Measurements from ENCODE around the gene TNRC18. TPM values are rescaled to one million over a fixed set of nuclear protein-coding genes. Genes with fewer than 3 reads are reported as not detected.
A peak's percentile ranks its signal among the peaks of the same experiment; 100 is the strongest.

The TNRC18 gene
- total RNA-seq, 2 donors from 2014 or later, result 54.5 to 67.6 TPM

DNA sequence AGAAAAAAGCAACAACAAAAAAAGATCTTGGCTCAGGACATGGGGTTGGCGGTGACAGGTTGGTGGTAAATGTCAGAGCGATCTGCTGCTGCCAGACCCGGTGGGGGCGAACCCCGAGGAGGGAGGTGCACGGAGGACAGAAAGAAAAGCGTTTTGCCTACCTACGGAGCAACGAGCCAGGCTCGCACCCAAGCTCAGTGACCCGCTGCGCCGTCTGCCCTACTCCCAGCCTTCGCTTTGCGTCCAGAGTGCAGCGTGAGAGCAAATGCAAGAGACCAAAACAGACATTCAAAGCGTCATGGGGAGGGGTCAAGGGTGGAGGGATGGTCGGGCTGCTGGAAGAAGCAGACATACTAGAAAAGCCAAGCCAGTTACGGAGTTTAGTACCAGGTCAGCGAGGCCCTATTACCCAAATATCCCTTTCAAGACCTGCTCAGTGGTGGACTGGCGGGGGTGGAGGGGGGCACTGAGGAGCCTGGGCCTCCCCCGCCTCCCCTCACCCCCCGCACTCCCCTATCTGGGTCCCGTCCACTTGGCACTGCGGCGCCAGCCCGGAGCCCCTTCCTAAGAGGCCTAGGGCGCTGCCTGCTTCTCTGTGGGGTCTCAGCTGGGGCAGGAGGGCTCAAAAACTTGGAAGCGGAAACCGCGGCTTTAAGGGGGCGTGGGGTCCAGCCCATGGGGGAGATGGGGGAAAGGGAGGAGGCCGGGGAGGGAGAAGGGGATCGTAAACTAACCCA is 74.0 kb downstream of the TNRC18 start:
- Mint-ChIP-seq H3K36me3 (ENCODE audit: low read depth) (peaks cover 3% of the 10 kb centered on the region), H3K4me3 (no peak overlapping the region), H3K4me1 (peaks cover 9% of the 10 kb centered on the region), H3K27me3 (no peaks in the 10 kb centered on the region), H3K27ac (no peak overlapping the region)
- ATAC-seq (no peak), DNase-seq (no peak)
- H3K9me3 ChIP-seq (ENCODE audit: control insufficient read depth, low read length, poor library complexity, severe bottlenecking), result no peaks in the 10 kb centered on the region

DNA sequence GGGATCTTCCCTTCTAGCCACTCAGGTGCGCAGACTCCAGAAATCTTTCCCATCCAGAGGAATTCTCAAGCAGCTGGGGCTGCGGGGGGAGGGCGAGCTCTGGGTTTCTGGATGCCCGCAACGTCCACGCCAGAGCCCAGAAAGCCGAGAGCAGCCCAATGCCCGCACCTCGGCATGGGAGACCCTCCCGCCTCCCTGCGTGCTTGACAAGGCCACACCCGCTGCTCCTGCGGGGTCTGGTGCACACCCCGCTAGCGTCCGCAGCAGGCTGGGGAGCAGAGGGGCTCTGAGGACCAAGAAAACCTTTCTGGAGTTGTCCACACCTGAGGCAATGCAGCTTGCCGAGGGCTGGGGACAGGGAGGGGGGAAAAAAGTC is 74.6 kb downstream of the TNRC18 start:
- ATAC-seq, result no peak
- Mint-ChIP-seq H3K27me3 (no peaks in the 10 kb centered on the region), H3K4me1 (peaks cover 4% of the 10 kb centered on the region), H3K4me3 (no peak overlapping the region), H3K27ac (no peak overlapping the region), H3K36me3 (ENCODE audit: low read depth) (no peaks in the 10 kb centered on the region)
- H3K9me3 ChIP-seq (ENCODE audit: control insufficient read depth, low read length, poor library complexity, severe bottlenecking), result peaks cover 2% of the 10 kb centered on the region
- no peak for DNase-seq

GRCh38 chr7:5348134-5349004 is 75.3 kb downstream of the TNRC18 start:
- H3K9me3 ChIP-seq (ENCODE audit: control insufficient read depth, low read length, poor library complexity, severe bottlenecking), result peaks cover 3% of the 10 kb centered on the region
- peaks cover 4% of the 10 kb centered on the region for H3K4me1 Mint-ChIP-seq
- ATAC-seq, result no peak
- DNase-seq, result no peak
- no peak overlapping the region for H3K4me3 Mint-ChIP-seq
- no peaks in the 10 kb centered on the region for H3K27me3 Mint-ChIP-seq
- peak overlapping the region; percentile 21 for H3K27ac Mint-ChIP-seq
- peaks cover 3% of the 10 kb centered on the region for H3K36me3 Mint-ChIP-seq (ENCODE audit: low read depth)

DNA sequence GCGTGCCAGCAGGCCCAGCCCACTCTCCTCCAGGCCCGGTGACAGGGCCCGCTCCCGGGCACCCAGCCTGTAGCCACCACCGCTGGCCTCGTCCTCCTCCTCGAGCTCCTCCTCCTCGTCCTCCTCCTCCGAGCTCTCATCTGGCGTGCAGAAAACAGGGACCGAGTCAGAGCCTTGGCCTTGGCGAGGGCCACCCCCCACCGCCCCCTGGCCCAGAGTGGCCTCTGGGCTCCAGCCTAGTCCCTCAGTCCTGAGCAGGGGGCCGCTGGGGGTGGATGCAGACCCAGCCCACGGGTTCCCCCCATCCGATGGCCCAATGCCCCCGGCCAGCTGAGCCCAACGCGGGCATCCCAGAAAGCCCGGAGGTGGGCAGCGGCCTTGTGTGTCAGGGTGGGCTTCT is 78.0 kb downstream of the TNRC18 start:
- Mint-ChIP-seq H3K4me3 (no peak overlapping the region), H3K27me3 (no peaks in the 10 kb centered on the region), H3K36me3 (ENCODE audit: low read depth) (peaks cover 6% of the 10 kb centered on the region), H3K4me1 (no peaks in the 10 kb centered on the region), H3K27ac (no peak overlapping the region)
- ATAC-seq, result no peak
- no peak for DNase-seq
- H3K9me3 ChIP-seq (ENCODE audit: control insufficient read depth, low read length, poor library complexity, severe bottlenecking), result peaks cover 3% of the 10 kb centered on the region

DNA sequence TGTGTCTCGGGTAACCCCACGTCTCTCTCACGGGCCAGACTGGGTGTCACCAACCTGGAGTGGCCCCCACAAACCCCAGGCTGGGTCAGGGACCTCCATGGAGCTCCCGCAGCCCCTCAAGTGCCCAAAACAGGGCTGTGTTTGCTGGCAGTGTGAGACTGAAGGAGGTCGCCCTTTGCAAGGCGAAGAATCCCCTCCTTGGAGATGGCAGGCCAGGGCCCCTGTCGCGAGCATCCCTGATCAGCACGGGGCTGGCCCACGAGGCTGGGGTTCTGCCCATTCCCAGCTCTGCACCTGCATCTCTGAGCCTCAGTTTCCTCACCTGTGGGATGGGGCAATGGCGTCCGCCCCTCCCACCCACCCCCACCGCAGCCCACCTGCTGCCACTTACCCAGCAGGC is 78.5 kb downstream of the TNRC18 start:
- DNase-seq, result no peak
- H3K4me1 Mint-ChIP-seq, result no peaks in the 10 kb centered on the region
- H3K9me3 ChIP-seq (ENCODE audit: control insufficient read depth, low read length, poor library complexity, severe bottlenecking), result peaks cover 3% of the 10 kb centered on the region
- H3K36me3 Mint-ChIP-seq (ENCODE audit: low read depth), result peaks cover 8% of the 10 kb centered on the region
- no peak overlapping the region for H3K4me3 Mint-ChIP-seq
- no peaks in the 10 kb centered on the region for H3K27me3 Mint-ChIP-seq
- H3K27ac Mint-ChIP-seq, result no peak overlapping the region
- no peak for ATAC-seq

GRCh38 chr7:5344342-5344741 is 79.3 kb downstream of the TNRC18 start:
- DNase-seq (no peak), ATAC-seq (no peak)
- Mint-ChIP-seq H3K27me3 (no peaks in the 10 kb centered on the region), H3K4me3 (no peak overlapping the region), H3K36me3 (ENCODE audit: low read depth) (peaks cover 11% of the 10 kb centered on the region), H3K27ac (no peak overlapping the region), H3K4me1 (no peaks in the 10 kb centered on the region)
- peaks cover 3% of the 10 kb centered on the region for H3K9me3 ChIP-seq (ENCODE audit: control insufficient read depth, low read length, poor library complexity, severe bottlenecking)

GRCh38 chr7:5343884-5344283 is 79.8 kb downstream of the TNRC18 start:
- ATAC-seq (no peak), DNase-seq (no peak)
- H3K9me3 ChIP-seq (ENCODE audit: control insufficient read depth, low read length, poor library complexity, severe bottlenecking), result peaks cover 3% of the 10 kb centered on the region
- peaks cover 11% of the 10 kb centered on the region for H3K36me3 Mint-ChIP-seq (ENCODE audit: low read depth)
- no peaks in the 10 kb centered on the region for H3K27me3 Mint-ChIP-seq
- H3K4me1 Mint-ChIP-seq, result no peaks in the 10 kb centered on the region
- no peak overlapping the region for H3K27ac Mint-ChIP-seq
- H3K4me3 Mint-ChIP-seq, result no peak overlapping the region

DNA sequence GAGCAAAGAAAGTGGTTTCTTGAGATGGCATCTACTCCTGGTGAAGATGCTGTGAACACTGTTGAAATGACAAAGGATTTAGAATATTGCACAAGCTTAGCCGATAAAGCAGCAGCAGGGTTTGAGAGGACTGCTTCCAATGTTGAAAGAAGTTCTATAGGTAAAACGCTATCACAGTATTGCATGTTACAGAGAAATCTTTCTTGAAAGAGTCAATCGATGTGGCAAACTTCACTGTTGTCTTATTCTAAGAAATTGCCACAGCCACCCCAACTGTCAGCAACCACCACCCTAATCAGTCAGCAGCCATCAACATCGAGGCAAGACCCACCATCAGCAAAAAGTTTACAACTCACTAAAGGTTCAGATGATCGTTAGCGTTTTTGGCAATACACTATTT is 81.0 kb downstream of the TNRC18 start:
- H3K4me3 Mint-ChIP-seq, result no peak overlapping the region
- no peaks in the 10 kb centered on the region for H3K4me1 Mint-ChIP-seq
- H3K9me3 ChIP-seq (ENCODE audit: control insufficient read depth, low read length, poor library complexity, severe bottlenecking), result peaks cover 3% of the 10 kb centered on the region
- DNase-seq (no peak), ATAC-seq (no peak)
- no peaks in the 10 kb centered on the region for H3K27me3 Mint-ChIP-seq
- H3K36me3 Mint-ChIP-seq (ENCODE audit: low read depth), result peaks cover 14% of the 10 kb centered on the region
- H3K27ac Mint-ChIP-seq, result no peak overlapping the region

DNA sequence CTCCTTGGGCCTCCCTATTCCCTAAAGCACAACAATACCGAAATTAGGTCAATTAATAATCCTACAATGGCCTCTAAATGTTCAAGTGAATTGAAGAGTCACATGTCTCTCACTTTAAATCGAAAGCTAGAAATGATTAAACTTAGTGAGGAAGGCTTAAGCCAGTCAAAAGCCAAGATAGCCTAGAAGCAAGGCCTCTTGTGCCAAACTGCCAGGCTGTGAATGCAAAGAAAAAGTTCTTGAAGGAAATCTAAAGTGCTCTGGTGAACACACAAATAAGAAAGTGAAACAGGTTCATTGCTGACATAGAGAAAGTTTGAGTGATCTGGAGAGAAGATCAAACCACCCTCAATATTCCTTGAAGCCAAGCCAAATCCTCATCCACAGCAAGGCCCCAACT is 83.7 kb downstream of the TNRC18 start:
- H3K9me3 ChIP-seq (ENCODE audit: control insufficient read depth, low read length, poor library complexity, severe bottlenecking), result peaks cover 3% of the 10 kb centered on the region
- Mint-ChIP-seq H3K4me3 (no peak overlapping the region), H3K36me3 (ENCODE audit: low read depth) (peaks cover 17% of the 10 kb centered on the region), H3K27me3 (no peaks in the 10 kb centered on the region), H3K27ac (no peak overlapping the region), H3K4me1 (no peaks in the 10 kb centered on the region)
- ATAC-seq (no peak), DNase-seq (no peak)

DNA sequence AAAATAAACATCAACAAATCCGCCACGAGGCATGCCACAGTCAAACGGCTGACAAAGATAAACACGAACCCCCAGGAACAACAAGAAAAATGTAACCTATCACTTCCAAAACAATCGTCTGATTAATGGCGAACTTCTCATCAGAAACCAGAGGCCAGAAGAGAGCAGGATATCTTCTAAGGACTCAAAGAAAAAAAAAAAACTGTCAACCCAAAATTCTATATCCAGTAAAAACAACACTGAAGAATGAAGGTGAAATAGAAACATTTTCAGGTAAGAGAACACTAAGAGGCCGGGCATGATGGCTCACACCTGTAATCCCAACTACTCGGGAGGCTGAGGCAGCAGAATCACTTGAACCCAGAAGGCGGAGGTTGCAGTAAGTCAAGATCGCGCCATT is 86.6 kb downstream of the TNRC18 start:
- ATAC-seq (no peak), DNase-seq (no peak)
- no peak overlapping the region for H3K27ac Mint-ChIP-seq
- no peaks in the 10 kb centered on the region for H3K27me3 Mint-ChIP-seq
- peaks cover 19% of the 10 kb centered on the region for H3K36me3 Mint-ChIP-seq (ENCODE audit: low read depth)
- no peak overlapping the region for H3K4me3 Mint-ChIP-seq
- peaks cover 6% of the 10 kb centered on the region for H3K4me1 Mint-ChIP-seq
- H3K9me3 ChIP-seq (ENCODE audit: control insufficient read depth, low read length, poor library complexity, severe bottlenecking), result no peaks in the 10 kb centered on the region

GRCh38 chr7:5334671-5335070 is 89.0 kb downstream of the TNRC18 start:
- no peak overlapping the region for H3K4me3 Mint-ChIP-seq
- DNase-seq (no peak), ATAC-seq (no peak)
- no peaks in the 10 kb centered on the region for H3K27me3 Mint-ChIP-seq
- peak overlapping the region; percentile 19 for H3K27ac Mint-ChIP-seq
- peaks cover 16% of the 10 kb centered on the region for H3K4me1 Mint-ChIP-seq
- peaks cover 10% of the 10 kb centered on the region for H3K36me3 Mint-ChIP-seq (ENCODE audit: low read depth)
- H3K9me3 ChIP-seq (ENCODE audit: control insufficient read depth, low read length, poor library complexity, severe bottlenecking), result no peaks in the 10 kb centered on the region

- no peaks in the 10 kb centered on the region for H3K27me3 Mint-ChIP-seq
- H3K27ac Mint-ChIP-seq, result no peak overlapping the region
- H3K4me3 Mint-ChIP-seq, result no peak overlapping the region
- no peak for ATAC-seq
- peaks cover 16% of the 10 kb centered on the region for H3K4me1 Mint-ChIP-seq
- H3K36me3 Mint-ChIP-seq (ENCODE audit: low read depth), result peaks cover 10% of the 10 kb centered on the region
- DNase-seq, result no peak
- no peaks in the 10 kb centered on the region for H3K9me3 ChIP-seq (ENCODE audit: control insufficient read depth, low read length, poor library complexity, severe bottlenecking)
These were observed 90.3 kb downstream of the TNRC18 start for GRCh38 chr7:5333121-5334045.

DNA sequence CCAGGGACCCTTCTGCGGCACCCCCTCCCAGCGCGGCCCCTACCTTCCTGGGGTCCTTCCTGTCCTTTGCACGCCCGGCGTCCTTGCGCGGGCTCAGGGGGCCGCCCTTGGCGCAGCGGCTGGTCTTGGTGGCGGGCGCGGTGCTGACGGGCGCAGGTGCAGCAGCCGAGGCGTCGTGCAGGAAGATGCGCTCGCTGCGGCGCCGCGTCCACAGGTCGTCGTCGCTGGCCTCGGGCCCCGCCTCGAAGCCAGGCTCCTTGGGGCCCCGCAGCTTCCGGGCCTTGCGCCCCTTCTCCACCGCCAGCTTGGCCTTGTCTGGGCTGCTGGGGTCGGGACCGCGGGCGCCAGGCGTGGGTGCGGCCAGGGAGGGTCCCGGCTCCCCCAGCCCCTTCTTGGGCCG is 91.1 kb downstream of the TNRC18 start:
- no peak for ATAC-seq
- no peak for DNase-seq
- Mint-ChIP-seq H3K27me3 (no peaks in the 10 kb centered on the region), H3K36me3 (ENCODE audit: low read depth) (peaks cover 7% of the 10 kb centered on the region), H3K4me1 (peaks cover 16% of the 10 kb centered on the region), H3K4me3 (no peak overlapping the region), H3K27ac (no peak overlapping the region)
- no peaks in the 10 kb centered on the region for H3K9me3 ChIP-seq (ENCODE audit: control insufficient read depth, low read length, poor library complexity, severe bottlenecking)
